DND-41 (cell line): ENCODE data around the gene CES3.

Experiments used
- EZH2 ChIP-seq: IDR thresholded peaks from 3 replicates; pipeline ENCODE4 v1.6.1; 2012; ENCODE audit warnings: borderline replicate concordance, low read depth, mild to moderate bottlenecking, moderate library complexity, low read length, inconsistent platforms; ENCODE audit not compliant: severe bottlenecking
- TF ChIP-seq, protein P1 (sequence below): IDR thresholded peaks from 2 replicates; pipeline ENCODE4 v1.5.1; 2012; ENCODE audit warnings: borderline replicate concordance, low read length, moderate library complexity, mild to moderate bottlenecking; ENCODE audit not compliant: poor library complexity, severe bottlenecking; ENCODE audit errors: extremely low read depth

- TF ChIP-seq, protein P1, sequence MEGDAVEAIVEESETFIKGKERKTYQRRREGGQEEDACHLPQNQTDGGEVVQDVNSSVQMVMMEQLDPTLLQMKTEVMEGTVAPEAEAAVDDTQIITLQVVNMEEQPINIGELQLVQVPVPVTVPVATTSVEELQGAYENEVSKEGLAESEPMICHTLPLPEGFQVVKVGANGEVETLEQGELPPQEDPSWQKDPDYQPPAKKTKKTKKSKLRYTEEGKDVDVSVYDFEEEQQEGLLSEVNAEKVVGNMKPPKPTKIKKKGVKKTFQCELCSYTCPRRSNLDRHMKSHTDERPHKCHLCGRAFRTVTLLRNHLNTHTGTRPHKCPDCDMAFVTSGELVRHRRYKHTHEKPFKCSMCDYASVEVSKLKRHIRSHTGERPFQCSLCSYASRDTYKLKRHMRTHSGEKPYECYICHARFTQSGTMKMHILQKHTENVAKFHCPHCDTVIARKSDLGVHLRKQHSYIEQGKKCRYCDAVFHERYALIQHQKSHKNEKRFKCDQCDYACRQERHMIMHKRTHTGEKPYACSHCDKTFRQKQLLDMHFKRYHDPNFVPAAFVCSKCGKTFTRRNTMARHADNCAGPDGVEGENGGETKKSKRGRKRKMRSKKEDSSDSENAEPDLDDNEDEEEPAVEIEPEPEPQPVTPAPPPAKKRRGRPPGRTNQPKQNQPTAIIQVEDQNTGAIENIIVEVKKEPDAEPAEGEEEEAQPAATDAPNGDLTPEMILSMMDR, result no peak
- no peak for TF ChIP-seq EZH2
Measured at GRCh38 chr16:66920299-66920590, 40.8 kb upstream of the CES3 start.
